Dermis blood vessel endothelial cell (primary cell): ENCODE results near the gene PRSS33. TPM values are rescaled to one million over a fixed set of nuclear protein-coding genes. Genes with fewer than 3 reads are reported as not detected.

ENCODE experiments used
- DNase-seq: peaks from one replicate; pipeline ENCODE4 v3.0.0; 2010
- total RNA-seq: library from RNA; depleted of rRNA; stranded (reverse); fragments of >200 nt; gene quantifications from 2 replicates; pipeline ENCODE4 v1.2.3, GENCODE V29; 2014

PRSS33 gene
- total RNA-seq, 1 donor from 2014 or later: not detected

DNA sequence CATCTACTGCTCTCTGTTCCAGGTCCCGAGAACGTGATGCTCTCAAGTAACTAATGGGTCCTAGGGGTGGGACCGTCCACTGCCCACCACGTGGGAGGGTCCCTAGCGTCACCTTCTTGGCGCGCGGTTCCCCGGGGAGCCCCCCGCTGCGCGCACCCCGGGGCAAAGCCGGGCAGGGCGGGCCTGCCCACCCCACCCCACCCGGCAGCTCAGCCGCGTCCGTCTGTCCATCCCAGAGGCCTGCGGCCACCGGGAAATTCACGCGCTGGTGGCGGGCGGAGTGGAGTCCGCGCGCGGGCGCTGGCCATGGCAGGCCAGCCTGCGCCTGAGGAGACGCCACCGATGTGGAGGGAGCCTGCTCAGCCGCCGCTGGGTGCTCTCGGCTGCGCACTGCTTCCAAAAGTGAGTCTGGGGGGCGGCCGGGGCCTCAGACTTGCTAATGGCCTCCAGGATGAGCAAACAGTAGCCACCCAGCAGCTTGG, 11.4 kb upstream of the PRSS33 start:
- DNase-seq: no peak

DNA sequence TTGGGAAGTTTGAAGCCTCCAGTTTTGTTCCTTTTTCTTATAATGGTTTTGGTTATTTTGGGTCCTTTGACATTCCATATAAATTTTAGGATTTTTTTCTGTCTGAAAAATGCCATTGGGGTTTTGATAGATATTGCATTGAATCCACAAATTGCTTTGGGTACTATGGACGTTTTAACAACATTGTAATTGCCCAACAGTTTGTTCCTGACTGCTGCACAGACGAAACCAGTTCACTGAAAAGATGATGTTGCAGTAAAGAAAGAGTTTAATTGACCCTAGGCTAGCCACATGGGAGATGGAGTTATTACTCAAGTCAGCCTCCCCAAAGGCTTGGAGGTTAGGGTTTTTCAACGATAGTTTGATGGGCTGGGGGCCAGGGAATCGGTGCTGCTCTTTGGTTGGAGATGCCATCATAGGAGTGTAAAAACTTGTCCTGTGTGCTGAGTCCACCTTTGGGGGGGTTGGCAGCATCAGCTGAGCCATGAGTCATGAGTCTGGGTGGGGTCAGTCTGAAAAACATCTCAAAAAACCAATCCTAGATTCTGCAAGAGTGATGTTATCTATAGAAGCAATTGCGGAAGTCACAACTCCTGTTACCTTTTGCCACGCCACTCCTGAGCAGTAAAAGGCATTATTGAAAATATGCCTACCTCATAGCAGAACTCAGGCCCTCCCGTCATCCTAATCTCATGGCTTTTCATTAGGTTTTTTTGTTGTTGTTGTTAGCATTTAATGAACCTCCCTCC, 8.2 kb upstream of the PRSS33 start:
- DNase-seq: no peak

DNA sequence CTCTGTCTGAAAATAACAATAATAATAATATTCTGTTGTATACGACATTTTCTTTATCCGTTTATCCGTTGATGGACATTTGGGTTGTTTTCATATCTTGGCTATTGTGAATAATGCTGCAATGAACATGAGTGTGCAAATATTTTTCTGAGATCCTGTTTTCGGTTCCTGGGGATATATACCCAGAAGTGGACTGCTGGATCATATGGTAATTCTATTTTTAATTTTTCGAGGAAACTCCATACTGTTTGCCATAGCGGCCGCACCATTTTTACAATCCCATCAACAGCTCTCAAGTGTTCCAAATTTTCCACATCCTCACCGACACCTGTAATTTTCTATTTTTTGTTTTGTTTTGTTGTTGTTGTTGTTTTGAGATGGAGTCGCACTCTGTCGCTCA, 5.6 kb upstream of the PRSS33 start:
- no peak for DNase-seq

DNA sequence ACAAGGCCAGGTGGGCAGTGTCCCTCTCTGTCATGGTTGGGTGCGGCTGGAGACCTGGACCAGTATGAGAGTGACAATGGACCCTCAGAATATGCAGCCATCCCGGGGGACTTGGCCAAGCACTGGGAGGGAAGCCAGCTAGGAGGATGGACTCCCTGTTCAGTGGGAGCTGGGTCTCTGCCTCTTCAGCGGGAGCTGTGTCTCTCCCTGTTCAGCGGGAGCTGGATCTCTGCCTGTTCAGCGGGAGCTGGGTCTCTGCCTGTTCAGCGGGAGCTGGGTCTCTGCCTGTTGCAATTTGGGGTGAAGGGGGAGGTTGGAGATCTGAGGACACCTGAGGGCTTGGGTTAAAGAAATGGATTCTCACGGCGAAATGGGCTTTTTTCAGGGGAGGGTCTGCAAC, 3.8 kb upstream of the PRSS33 start:
- no peak for DNase-seq

DNA sequence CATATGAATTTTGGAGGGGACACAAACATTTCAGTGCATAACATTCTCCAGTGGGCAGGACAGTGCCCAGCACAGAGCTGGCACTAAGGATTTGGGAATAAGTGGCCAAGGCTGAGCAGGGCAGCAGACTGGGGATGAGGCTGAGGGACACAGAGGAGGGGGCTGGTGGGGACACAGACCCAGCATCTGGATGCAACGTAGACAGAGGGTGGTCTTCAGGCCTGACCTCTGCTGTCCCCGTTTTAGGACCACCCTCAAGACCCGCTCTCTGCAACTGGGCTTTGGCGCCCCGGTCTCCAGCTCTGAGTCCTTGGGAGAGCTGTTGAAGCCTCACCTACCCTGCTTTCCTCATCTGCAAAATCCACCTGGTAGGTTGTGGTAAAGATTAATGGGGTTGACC, 3.3 kb upstream of the PRSS33 start:
- DNase-seq: no peak

DNA sequence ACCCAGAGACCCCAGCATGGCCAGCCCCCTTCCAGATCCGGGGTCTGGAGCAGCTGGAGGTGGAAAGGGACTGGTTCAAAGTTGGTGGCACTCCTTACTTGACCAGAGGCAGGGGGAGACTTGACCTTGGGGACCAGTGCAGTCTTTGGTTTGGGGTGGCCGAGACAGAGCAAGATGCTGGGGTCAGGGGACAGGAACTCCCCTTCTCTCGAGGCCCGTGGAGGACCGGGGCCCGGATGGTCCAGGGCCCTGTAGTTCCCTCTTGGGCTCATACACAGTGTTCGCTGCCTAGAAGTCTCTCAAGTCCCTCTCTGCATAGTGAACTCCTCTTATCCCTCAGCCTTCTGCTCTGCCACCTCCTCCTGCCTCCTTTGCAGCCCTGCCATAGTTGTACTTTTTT, 601 bp upstream of the PRSS33 start:
- no peak for DNase-seq

DNA sequence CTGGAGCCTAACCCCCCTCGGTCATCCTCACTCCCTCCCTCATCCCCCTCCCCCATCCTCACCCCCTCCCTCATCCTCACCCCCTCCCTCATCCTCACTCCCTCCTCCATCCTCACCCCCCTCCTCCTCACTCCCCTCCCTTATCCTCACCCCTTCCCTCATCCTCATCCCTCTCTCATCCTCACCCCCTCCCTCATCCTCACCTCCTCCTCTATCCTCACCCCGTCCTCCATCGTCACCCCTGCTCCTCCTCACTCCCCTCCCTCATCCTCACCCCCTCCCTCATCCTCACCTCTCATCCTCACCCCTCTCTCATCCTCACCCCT, 571 bp downstream of the PRSS33 start:
- DNase-seq: no peak

DNA sequence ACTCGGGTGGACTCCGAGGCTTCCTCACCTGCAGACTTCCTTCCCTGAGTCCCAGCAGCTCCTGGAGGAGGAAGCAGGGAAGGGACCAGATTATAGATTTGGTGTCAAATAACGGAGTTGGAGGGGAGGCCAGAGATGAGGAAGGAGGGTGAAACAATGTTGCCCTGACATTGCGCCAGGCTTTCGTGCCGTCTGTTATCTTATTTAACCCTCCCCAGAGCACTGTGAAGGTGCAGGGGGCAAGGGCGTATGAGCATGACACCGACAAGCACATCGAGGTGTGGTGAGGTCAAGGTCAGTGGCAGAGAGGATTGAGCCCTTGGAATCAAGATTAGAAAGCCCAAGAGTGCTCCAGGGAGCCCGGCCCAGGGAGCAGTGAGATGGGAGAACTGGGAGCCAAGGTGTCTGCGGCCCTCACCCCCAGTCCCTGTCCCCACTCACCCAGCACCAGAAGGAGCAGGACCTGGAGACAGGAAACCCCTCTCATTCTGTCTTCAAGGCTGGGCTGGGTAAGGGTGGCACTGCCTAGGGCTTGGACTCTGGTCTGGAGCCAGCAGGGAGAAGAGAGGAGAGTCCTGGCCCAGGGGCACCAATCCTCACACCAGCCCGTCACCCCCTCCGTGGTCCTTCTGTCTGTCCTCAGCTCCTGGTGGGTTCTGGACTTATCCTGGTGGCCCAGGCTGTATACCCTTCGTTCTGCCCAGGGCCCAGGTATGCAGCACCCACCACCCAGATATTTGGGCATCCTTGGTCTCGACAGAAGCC, 1.1 kb downstream of the PRSS33 start:
- DNase-seq: no peak

DNA sequence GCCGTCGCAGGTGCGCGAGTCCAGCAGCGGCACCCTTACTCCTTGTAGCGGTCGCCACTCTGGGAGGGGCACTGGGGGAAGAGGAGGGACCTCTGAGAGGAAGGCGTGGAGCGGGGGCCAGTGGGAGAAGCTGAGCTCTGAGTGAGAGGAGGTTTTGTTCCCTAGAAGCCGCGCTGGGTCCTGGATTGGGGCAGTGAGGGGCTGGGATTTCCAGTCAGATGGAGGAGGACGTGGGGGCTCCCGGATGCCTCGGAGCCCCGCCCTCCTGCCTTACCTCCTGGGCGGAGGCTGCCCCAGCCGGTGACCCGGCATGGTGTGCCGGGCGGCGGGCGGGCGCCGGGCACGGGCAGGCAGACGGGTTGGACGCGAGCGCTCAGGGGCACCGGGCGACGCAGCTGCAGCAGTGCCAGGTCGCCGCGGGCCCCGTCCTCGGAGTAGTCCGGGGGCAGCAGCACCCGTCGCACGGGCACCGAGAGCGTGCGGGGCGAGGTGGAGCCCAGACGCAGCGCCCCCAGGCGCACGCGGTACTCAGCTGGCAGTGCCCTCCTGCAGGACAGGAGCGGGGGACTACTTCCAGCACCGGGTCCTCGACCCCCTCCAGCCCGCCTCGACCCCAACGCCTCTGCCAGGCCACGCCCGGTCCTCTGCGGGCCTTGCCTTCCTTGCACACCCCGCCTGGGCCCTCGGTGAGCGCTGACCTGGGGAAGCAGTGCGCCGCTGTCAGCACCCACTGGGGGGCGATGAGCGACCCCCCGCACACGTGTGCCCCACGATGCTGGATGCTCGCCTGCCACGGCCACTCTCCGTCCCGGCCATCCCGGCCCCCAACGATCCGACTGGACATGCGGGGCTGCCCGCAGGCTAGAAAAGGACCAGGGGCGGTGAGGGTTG, 2.0 kb downstream of the PRSS33 start:
- DNase-seq: no peak

DNA sequence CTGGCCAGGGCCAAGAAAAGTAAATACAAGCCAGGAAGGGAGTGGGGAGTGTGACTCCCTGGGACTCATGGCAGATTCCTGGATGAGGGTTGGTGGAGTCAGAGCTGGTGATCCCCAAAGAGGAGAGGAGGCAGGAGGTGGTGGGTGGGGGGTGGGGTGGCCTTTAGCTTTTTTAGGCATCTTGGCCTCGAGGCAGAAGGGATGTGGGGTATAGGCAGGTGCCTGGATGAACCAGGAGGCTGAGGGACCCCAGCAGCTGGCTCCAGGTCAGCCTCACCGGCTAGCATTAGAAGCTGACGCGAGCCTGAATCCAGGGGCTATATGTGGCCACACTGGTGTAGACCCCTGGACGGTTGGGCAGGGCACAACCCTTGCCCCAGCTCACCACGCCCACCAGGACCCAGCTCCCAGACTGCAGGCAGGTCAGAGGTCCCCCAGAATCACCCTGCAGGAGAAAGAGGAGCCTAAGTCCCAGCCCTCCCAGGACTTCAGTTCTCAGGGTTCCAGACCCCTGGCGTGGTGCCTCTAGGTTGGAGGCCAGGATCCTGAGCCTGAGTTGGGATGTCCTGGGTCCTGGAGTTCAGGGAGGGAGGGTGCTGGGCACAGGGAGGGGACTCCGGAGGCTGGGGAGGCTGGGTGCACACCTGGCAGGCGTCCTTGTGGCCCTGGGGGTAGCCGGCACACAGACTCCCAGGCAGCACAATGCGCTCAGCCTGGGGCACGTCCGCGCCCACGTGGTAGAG, 2.8 kb downstream of the PRSS33 start:
- no peak for DNase-seq

DNA sequence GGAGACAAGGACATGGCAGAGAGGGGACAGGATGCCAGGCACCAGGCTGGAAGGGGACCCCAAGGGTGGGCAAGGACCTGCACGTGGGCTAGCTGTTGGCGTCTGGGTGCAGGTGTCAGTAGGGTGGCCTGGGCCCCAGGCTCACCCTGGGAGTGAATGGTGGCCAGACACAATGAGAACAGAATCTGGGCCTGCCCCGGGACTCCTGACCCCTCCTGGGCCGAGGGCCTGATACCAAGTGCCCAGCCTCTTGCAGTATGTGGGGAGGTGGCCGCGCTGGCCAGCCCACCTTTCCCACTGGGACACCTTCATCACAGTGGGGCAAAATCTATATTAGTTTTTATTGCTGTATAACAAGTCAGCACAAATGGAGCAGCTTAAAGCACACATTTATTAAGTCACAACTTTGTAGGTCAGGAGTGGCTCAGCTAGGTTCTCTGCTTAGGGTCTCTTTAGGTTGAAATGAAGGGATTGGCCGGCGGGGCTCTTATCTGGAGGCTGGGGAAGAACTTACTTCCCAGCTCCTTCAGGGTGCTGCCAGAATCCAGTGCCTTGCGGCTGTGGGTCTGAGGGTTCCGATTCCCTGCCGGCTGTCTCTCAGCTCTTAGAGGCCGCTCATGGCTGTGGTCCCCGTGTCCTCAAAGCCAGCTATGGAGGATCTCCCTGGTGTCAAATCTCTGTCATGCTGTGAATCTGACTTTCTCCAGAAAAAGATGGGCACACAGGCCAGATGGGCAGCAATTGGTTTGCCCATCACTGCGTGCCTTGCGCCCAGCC, 3.6 kb downstream of the PRSS33 start:
- DNase-seq: no peak

DNA sequence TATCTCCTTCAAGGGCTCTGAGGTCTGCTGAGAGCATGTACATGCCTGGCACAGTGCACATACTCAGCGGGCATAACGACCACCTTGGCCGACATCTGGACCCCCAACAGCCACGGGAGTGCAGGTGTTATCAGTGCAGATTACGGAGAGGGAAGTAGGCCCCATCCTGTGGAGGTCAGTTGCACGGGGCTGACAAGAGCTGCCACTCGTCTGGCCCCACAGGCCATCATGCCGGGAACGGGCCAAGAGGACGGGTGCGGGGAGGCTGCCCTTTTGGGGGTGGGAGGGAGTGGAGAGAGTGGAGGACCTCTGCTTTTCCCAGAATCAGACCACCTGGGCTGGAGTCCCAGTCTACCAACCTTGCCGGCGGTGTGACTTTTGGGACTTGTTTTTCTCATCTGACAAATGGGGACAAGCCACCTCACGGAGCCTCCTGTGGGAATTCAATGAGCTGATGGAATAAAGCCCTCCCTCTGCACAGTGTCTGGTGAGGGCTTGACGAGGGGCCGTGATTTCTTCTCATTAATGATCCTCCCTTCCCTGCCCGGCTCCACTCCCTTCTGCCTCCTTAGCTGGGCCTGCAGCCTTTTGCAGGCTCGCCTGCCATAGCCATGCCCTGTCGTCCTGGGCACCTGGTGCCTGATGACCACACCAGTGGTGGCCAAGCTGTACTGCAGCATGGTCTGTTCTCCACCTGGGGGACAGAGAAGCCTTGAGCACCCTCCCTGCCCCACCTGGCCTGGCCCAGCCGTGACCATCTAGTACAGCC, 4.6 kb downstream of the PRSS33 start:
- no peak for DNase-seq

DNA sequence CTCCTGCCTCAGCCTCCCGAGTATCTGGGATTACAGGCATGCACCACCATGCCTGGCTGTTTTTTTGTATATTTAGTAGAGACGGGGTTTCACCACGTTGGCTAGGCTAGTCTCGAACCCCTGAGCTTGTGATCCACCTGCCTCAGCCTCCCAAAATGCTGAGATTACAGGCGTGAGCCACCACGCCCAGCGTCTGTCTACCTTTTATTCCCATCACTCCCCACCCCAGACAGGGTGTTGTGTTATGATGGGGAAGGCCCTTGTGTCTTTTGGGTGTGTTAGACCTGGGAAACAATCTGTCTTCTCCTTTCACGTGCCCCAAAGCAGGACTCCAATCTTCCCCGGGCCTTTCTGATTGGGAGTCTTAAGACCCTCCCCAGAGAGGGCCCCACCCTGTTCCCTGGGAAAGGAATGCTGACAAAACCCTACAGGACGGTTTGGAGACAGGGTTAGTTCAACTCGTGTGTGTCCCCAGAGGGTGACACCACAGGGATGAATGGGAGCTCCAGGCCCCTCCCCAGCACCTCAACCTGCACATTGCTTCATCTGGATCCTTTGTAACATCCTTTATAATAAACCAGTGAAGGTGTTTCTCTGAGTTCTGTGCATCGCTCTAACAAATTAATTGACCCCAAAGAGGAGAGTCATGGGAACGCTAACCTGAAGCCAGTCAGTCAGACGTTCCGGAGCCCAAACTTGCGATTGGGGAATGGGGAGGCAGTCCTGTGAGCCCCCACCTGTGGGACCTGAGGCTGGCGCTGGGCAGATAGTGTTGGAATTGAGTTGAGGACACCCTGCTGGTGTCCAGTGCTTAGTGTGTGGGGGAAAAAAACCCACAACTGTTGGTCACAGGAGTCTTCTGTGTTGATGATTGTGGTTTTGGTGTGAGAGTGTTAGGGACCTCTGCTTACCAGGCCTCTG, 7.1 kb downstream of the PRSS33 start:
- no peak for DNase-seq

DNA sequence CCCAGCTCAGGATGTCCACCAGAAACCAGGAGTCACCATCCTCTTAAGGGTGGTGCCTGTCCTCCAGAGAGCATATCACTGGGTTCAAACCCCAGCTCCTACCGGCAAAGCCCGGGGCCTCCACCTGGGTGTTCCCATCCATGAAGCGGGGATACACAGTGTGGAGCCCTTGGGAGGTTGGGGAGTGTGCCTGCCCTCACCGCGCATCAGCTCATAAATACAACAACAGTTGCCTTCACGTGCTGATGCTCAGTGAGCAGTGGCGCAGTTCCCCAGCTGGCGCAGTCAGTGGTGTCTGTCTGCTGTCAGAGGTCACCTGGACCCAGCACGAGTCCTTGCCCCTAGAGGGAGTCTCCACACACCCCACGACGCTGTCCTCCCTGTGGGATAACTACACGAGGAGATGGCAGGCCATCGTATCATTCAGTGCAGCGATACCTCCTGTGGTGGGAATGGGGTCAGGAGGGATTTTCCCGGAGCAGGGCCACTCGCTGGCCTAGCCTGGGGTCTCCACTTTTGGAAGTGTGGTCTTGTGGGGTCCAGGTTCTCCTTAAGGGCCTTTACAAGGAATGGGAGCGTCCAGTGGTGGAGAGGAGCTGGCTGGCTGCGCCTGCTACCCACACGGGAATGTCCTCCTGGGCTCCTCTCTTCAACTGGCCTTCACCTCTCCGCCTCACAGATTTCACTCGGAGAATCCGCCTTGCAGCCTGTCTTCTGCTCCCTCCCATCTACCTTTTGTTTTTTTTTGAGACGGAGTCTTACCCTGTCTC, 8.0 kb downstream of the PRSS33 start:
- DNase-seq: no peak

DNA sequence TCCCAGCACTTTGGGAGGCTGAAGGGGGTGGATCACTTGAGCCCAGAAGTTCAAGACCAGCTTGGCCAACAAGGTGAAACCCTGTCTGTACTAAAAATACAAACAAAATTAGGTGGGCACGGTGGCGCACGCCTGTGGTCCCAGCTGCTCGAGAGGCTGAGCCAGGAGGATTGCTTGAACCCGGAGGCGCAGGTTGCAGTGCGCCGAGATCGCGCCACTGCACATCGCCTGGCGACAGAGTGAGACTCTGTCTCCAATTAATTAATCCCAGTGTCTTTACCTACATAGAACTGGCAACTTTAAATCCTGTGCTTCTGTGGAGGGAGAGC, 8.8 kb downstream of the PRSS33 start:
- no peak for DNase-seq

DNA sequence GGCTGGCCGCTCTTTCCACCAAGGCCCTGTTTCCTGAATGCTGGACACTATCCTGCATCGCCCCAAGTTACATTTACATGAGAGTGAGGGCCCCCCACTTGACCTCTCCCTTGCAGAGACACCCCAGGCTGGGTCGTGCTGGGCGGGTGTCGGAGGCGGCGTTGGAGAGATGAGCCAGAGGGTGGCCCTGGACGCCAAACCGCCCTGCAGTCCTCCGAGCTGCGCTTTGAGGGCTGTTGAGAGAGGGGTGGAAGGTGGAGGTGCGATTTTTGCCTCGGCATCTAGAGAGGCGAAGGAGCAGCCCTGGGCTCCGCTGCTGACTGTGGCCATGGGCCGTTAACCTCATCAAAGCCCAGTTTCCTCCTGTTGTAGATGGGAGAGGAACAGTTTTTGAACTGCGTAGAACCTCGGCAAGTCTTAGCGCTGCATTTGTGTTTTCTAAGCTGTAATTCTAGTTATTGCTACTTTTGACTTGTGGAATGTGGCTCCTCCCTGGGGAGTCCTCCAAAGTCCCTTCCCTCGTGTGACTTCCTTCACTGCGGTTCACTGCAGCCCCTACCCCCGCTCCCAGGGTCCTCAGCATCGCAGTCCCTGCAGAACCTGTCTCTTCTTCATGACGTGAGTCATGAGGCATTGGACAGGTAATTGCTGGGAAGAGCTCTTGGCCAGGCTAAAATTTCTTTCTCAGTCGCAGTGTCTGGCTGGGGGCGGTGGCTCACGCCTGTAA, 9.3 kb downstream of the PRSS33 start:
- peak; percentile 40 for DNase-seq

DNA sequence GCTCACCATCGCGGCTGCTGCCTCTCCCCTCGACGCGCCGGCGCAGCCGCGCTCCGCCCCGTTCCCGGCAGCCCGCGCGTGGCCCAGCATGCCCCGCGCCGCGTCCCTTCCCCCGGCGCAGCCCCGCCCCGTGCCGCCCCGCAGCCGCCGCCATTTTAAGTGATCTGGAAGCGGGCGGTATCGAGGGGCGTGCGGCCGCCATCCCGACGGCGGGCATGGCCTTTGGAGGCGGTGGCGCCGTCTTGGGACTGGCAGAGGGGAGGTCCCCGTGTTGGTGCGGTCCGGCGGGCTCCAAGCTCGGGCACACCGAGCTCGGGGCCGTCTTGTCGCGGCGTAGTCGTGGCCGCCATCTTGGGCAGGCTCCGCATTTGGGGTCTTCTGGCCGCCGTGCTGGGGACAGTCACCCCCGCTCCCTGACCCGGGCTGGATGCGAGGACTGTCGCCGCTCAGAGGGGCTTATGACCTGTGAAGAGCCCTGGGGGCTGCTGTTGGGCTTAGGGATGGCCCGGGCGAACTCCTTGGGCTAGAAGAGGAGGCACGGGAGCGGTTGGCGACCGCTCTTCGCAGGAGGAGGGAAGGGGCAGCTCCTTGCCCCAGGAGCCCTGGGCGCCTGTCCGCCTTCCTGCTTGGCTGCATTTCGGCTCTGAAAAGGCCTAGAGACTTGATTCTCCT, 10.0 kb downstream of the PRSS33 start, which contains the start of gene ELOB:
Gene ELOB (minus strand): TSS at position 50 of the 672 bp plus-strand sequence. CDS start 41 bp downstream, at position 9.
- DNase-seq: peak; percentile 89
